Hematopoietic multipotent progenitor cell treated with erythropoietin and hydrocortisone succinate and interleukin-3 and kit ligand, for 15 days (in vitro differentiated cells): Measurements from ENCODE around the gene TMEM191C.
"Not testable (repeated sequence)": the region's sequence is repeated elsewhere in the genome, so short reads cannot be mapped to it uniquely, and the experiment has no call there.

Source experiments
- DNase-seq: peaks from one replicate; pipeline ENCODE4 v3.0.0-alpha.2; 2015; ENCODE audit warnings: low spot score

Gene TMEM191C

GRCh38 chr22:21473664-21474063 is 6.5 kb downstream of the TMEM191C start:
- DNase-seq = not testable (repeated sequence)

- DNase-seq = not testable (repeated sequence)
These were observed 16.9 kb downstream of the TMEM191C start for GRCh38 chr22:21484039-21484438.

DNA sequence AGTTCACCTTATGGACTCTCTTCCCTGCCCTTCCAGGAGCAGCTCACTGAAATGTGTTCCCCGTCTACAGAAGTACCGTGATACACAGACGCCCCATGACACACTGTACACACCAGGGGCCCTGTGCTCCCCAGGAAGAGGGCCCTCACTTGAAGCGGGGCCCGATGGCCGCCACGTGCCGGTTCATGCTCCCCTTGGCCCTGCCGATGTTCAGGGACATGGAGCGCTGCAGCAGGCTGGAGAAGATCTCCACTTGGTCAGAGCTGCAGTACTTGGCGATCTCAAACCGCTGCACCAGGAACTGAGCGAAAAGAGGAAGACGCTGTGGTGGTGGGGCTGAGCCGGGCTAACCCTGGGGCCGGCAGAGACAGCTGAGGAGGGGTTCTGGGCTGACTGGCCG is 20.5 kb downstream of the TMEM191C start:
- DNase-seq = not testable (repeated sequence)

- not testable (repeated sequence) for DNase-seq
These were observed 22.0 kb downstream of the TMEM191C start for GRCh38 chr22:21489149-21489680.

GRCh38 chr22:21490556-21490955 is 23.4 kb downstream of the TMEM191C start:
- not testable (repeated sequence) for DNase-seq

GRCh38 chr22:21492271-21492670 is 25.1 kb downstream of the TMEM191C start:
- not testable (repeated sequence) for DNase-seq

GRCh38 chr22:21493789-21494782 is 26.9 kb downstream of the TMEM191C start:
- DNase-seq = not testable (repeated sequence)

DNA sequence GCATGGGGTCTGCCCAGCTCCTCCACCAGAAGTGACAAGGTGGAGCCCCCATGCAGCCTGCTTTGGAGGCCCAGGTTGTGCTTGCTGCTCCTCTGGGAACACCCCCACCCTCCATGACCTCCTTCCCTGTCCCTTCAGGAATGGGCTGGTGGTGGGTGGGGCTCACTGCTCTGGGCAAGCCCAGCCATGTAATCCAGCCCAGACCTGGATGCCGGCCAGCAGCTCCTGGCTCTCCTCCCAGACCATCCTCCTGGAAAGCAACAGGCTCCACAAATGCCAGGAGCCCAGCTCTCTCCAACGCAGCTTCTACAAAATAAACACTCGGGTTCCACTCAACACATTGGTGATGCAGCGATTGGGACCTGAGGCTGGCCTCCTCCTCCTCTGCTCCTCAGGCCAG is 30.8 kb downstream of the TMEM191C start:
- not testable (repeated sequence) for DNase-seq

GRCh38 chr22:21498489-21498888 is 31.3 kb downstream of the TMEM191C start:
- DNase-seq = not testable (repeated sequence)

DNA sequence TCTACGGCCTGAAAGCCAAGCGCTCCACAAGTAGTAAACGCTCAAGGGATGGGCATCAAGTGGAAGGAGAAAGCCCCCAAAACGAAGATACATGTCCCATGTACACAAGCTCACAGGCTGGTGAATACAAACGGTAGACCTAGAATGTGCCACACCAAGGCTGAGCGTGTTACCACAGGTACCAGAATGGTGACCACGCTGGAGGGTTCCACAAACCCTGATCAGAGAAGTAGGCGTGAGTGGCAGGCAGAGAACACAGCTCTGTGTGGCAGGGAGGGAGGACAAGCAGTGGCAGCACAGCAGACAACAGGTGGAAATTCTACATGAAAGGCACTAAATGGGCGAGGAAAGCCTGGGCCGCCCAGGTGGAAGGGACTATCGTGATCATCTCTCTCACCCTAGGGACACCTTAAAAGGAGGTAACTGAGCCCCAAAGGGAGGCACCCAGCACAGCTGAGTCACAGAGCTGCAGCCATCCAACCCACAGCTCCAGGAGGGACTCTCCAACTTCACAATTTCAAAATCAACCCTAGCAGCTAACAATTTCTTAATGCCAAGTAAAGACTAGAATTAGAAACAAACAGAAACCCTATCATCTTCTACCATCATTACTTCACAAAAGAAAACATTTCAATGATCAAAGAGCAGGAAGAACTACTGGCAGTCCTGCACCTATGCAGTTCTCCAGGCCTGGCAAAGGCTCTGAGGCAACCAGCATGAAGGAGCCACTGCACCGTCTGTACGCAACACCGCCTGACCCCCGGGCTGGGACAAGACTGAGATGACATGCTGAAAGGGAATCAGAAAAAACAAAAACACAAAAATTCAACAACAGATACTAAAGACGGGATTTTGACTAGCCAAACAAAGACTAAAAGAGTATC is 32.7 kb downstream of the TMEM191C start:
- DNase-seq = not testable (repeated sequence)

GRCh38 chr22:21510397-21510796 is 43.2 kb downstream of the TMEM191C start:
- not testable (repeated sequence) for DNase-seq

- not testable (repeated sequence) for DNase-seq
These were observed 44.8 kb downstream of the TMEM191C start for GRCh38 chr22:21512022-21512421.

DNA sequence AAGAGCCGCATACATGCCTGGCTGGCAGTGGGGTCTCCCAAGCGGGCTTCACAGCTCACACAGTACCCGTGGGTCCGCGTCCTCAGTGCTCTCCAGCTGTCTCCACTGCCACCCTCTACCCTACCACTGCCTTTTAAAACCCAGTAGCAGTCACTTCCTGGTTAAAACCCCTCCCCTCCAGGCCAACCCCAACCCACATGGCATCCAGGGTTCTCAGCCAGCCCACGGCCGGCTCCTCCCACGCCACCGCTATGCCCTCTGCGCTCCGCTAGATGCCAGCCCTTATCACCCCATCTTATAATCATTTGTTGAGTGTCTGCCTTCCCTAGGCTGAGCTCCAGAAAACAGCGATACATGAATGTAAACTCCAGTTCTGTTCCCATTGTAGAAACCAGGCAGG is 46.9 kb downstream of the TMEM191C start:
- DNase-seq = not testable (repeated sequence)

- DNase-seq = not testable (repeated sequence)
These were observed 48.0 kb downstream of the TMEM191C start for GRCh38 chr22:21515234-21515633.

- DNase-seq = not testable (repeated sequence)
These were observed 49.3 kb downstream of the TMEM191C start for GRCh38 chr22:21516522-21516921.

GRCh38 chr22:21516970-21517764 is 50.0 kb downstream of the TMEM191C start:
- not testable (repeated sequence) for DNase-seq
